Measurements from ENCODE around the gene PRPH.

Gene PRPH

DNA sequence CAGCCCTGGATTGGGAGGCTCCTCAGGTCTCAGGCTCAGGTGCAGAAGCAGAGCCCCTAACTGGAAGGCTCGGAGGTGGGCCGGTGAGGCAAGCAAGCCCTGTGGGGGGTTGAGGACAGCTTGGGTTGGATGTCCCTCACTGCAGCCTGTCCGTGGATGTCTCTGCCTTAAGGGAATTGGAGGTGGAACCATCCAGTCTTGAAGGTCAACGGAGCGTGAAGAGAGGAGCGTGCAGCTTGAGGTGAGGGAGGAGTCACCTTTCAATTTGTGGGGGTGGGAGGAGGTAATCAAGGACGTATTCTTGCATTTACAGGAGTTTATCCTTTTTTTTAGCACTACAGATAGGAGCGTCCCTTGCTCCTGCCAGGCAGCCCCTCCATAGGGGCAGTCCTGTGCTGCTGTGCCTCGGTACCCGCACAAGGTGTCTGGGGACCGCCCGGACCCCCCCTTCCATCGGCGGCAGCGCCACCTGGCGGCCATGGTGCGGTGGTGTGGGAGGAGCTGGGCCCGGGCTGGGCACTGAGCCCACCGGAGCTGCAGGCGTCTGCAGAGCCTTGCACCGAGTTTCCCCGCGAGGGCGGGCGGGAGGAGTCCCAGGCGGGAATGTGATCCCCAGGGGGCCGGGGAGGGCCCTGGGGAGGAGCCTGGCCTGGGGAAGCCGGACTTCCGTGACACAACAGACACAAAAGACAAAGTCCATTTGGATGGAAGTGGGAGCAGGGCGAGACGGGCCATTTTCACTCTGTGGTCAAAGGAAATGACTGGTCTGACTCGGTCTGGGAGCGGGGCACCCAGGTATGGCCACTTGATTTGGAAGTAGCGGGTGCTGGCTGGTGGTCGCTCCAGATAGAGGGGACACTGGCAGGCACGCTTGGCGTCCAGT is 52.6 kb downstream of the PRPH start:
- Histone ChIP-seq H3K27ac (ENCODE audit: insufficient read depth, low read depth, low read length, poor library complexity, severe bottlenecking) (no peak overlapping the region), H3K9me3 (ENCODE audit: control insufficient read depth, low read length) (no peaks in the 10 kb centered on the region), H3K36me3 (ENCODE audit: control insufficient read depth, insufficient read depth, low read length) (no peaks in the 10 kb centered on the region), H3K27me3 (ENCODE audit: control insufficient read depth, insufficient read depth, low read length, poor library complexity, severe bottlenecking) (peaks cover 81% of the 10 kb centered on the region), H3K4me1 (ENCODE audit: control insufficient read depth, insufficient read depth, low read length) (peaks cover 21% of the 10 kb centered on the region), H3K4me3 (ENCODE audit: insufficient read depth, low read depth, low read length) (peak overlapping the region; percentile 18)
- WGBS, 2 experiments = 11 to 12% methylated on average over 37 of the region's 37 CpGs

All from ectodermal cell (in vitro differentiated cells).